Cardiac septum (tissue), 1 donor: Measurements from ENCODE around the gene SDK1. TPM values are rescaled to one million over a fixed set of nuclear protein-coding genes. Genes with fewer than 3 reads are reported as not detected.
"Not testable (repeated sequence)": the region's sequence is repeated elsewhere in the genome, so short reads cannot be mapped to it uniquely, and the experiment has no call there.

Source experiments
- DNase-seq: peaks from one replicate; pipeline ENCODE4 v3.0.0-alpha.2; 2020; ENCODE audit warnings: low spot score
- intact Hi-C: fragments of 100-400 bp; cut with DNase I; formaldehyde crosslinking; loops from one replicate; pipeline ENCODE4 v1.14.0; 2022
- total RNA-seq: library from RNA; stranded (reverse); fragmentation: NEBNext Ultra II Directional; extraction: Animal tissue kit (Norgen Biotek cat#: 25700); gene quantifications from one replicate; pipeline ENCODE4 v1.2.1, GENCODE V29; 2021
- donor health status: DM: no; HTN: no; CAD: no.

SDK1 gene
- total RNA-seq, 1 donor from 2014 or later: 0.32 TPM

- intact Hi-C loops: no loop called here
- no peak for DNase-seq
Measured at GRCh38 chr7:4084271-4084670, 783.2 kb downstream of the SDK1 start.

- intact Hi-C loops: no loop called here
- DNase-seq: peak; percentile 20
Measured at GRCh38 chr7:4085937-4086691, 785.1 kb downstream of the SDK1 start.

- intact Hi-C loops: no loop called here
- no peak for DNase-seq
Measured at GRCh38 chr7:4086723-4087122, 785.7 kb downstream of the SDK1 start.

- intact Hi-C loops: no loop called here
- DNase-seq: peak; percentile 29
Measured at GRCh38 chr7:4091767-4092166, 790.7 kb downstream of the SDK1 start.

- DNase-seq: no peak
- intact Hi-C loops: no loop called here
Measured at GRCh38 chr7:4093035-4093434, 792.0 kb downstream of the SDK1 start.

- intact Hi-C loops: no loop called here
- DNase-seq: peak; percentile 31
Measured at GRCh38 chr7:4093483-4093882, 792.4 kb downstream of the SDK1 start.

- DNase-seq, intact Hi-C loops: not testable (repeated sequence)
Measured at GRCh38 chr7:4094158-4094557, 793.1 kb downstream of the SDK1 start.

- no peak for DNase-seq
- intact Hi-C loops: no loop called here
Measured at GRCh38 chr7:4097001-4097609, 796.1 kb downstream of the SDK1 start.

- no peak for DNase-seq
- intact Hi-C loops: no loop called here
Measured at GRCh38 chr7:4098169-4098568, 797.1 kb downstream of the SDK1 start.

- no peak for DNase-seq
- intact Hi-C loops: no loop called here
Measured at GRCh38 chr7:4099651-4100050, 798.6 kb downstream of the SDK1 start.

- intact Hi-C loops: no loop called here
- no peak for DNase-seq
Measured at GRCh38 chr7:4100148-4100547, 799.1 kb downstream of the SDK1 start.

DNA sequence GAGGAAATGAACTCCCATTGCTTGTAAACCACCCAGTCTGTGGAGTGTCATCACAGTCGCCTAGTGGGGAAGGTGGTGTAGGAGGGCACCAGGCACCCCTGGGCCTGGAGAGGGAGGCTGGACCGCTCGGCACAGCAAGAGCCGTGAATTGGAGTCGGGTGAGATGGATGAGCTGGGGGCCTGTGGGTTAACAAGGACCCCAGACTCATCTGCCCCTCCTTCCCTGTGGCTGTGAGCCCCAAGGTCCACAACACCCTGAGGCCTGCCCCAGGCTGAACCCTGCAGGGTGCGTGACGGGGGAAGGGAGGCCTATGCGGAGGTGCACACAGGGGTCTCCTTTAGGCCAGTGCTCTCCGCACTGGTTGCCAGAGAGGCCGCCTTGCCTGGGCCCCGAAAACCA is 799.6 kb downstream of the SDK1 start:
- no peak for DNase-seq
- intact Hi-C loops: no loop called here

- no peak for DNase-seq
- intact Hi-C loops: no loop called here
Measured at GRCh38 chr7:4102231-4102841, 801.3 kb downstream of the SDK1 start.

DNA sequence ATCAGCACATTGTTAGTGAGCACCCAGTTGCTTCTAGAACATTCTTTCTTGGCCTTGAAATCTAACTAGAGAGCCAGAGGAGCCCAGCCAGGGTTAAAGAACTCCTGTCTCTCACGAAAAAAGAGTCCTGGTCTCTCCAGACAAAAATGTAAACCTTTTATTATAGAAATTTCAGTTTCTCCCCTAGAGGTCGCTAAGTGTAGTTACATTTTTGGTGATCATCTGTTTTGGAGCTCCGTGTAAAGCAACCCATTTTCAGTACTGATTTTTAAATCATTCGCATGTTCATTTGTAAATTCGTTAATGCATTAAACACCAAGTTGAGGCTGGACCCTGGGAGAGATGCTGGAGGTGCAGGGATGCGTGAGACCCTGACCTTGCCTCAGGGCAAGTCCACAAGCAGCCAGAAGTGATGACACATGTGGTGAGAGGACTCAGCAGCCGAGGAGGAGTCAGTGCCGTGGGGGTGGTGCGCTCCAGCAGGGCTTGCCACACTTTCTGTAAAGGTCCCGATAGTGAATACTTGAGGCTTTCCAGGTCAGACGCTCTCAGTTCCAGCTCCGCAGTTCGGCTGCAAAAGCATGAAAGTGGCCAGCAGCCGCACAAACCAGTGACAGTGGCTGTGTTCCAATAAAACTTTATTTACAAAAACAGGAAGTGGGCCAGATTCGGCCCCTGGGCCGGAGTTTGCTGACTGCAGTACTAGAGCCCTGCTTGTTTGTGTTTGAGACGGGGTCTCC is 802.5 kb downstream of the SDK1 start:
- intact Hi-C loops: no loop called here
- no peak for DNase-seq

GRCh38 chr7:4107839-4108238 is 806.8 kb downstream of the SDK1 start:
- no peak for DNase-seq
- intact Hi-C loops: no loop called here

- intact Hi-C loops: no loop called here
- DNase-seq: no peak
Measured at GRCh38 chr7:4108951-4109350, 807.9 kb downstream of the SDK1 start.

DNA sequence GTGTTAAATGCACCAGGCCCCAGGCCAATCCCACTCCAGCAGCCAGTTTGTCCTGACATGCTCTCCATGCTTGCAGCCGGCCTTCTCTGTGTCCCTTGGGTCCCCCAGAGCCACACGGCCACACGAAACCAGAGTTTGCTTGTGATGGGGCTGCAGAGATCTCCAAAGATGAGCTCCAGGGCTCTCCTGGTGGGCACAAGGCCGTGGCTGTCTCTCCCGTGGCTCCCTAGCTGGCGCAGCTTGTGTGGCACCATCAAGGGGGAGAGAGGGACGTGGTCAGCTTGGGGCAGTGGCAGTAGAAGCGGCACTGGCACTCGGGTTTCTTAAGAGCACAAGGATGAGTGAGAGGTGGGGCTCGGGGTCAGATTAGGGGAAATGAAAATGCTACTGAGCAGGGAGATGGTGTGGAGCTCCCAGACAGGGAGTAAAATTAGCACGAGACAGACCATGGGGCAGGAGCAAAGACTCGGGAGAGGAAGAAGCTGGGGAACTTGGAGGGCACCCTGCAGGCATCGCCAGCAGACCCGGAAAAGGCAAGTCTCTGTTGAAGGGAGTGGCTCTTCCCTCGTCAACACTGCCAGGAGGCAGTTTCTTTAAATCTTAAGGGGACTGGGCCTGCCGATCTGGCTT is 808.5 kb downstream of the SDK1 start:
- intact Hi-C loops: no loop called here
- DNase-seq: no peak

DNA sequence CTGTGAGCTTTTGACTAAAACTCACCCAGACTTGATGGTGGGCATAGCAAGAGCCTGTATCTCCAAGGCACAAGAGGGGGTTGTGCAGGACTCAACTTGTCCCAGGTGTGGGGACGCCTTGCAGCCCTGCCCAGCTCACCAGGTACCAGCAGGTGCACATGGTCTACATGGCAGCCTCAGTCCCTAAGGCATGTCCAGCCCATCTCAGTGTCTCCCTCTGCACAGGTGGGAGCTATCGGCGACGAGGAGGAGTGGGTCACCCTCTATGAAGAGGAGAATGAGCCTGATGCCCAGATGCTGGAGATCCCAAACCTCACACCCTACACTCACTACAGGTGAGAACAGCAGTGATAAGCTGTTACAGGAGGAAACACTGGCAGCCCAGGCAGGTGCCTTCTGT is 809.4 kb downstream of the SDK1 start:
- intact Hi-C loops: no loop called here
- DNase-seq: no peak

- no peak for DNase-seq
- intact Hi-C loops: no loop called here
Measured at GRCh38 chr7:4111166-4111565, 810.1 kb downstream of the SDK1 start.

GRCh38 chr7:4113271-4113670 is 812.2 kb downstream of the SDK1 start:
- no peak for DNase-seq
- intact Hi-C loops: no loop called here
